HG02798 (cell line): Measurements from ENCODE around the gene EDRF1.
"Not testable (repeated sequence)": the region's sequence is repeated elsewhere in the genome, so short reads cannot be mapped to it uniquely, and the experiment has no call there.

Source experiments
- ATAC-seq: cut with Tn5 transposase; IDR thresholded peaks from one replicate; pipeline ENCODE4 v1.9.1; 2021; ENCODE audit warnings: mild to moderate bottlenecking; ENCODE audit not compliant: unreplicated experiment, poor library complexity

The EDRF1 gene

DNA sequence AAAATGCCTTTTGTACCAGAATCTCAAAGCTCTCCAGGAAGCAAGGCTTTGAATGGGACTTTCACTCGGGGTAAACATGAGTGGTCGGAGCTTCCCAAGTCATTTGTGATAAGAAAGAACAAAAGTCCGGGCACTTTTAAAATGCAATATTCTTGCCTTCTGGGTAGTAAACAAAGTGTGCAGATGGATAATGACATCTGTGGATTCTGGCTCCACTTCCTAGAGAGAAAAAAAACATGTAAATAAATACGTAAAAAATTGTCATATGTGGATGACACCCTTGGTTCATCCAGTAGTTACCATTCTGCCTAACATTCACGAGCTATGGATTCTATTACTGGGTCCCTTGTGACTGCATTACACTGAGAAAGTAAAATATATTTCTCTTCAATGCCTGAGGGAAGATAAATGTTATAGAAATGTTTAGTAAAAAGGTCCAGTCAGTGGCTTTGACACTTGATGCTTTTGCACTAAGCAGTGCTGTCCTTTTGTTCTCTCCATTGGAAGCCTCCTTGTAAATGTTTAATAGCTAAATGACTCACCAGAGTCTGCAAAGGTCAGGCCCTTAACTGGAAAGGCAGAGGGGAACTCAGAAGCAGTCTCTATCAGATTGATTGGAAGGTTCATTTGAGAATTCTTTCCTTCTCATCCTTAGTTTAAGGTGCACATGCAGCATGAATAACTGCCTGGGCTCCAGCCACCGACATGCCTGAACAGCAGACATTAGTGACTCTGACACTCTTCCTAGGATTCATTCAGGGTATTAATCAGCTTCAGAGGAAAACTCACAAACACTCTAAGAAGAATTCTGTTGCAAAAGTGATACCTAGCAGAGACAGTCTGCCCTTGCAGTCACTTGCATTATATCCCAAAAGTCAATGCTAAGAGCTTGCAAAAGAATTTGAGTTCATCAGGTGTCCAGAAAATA lies 11.7 kb upstream of the EDRF1 start:
- peak; percentile 69 for ATAC-seq

DNA sequence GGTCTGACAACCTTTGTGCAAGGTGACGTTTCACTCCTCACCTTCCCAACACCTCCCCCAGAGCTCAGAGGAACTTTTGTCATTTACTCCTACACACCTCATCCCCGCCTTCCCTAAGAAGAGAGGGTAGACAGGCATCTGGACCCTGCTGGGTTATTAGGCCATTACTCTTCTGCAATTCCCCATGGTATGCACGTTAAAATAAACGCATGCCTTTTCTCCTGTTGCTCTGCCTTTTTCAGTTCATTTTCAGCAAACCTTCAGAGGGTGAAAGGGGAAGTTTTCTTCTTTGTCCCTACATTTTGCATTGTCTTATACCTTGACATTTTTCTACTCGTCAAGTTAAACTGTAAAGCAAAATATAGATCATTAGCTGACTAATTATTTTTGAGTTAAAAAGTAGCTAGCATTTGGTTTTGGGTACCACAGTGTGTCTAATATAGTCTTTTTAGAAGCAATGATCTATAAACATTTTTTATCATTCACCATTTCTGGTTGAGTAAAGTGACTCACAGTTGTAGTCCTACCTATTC lies 10.5 kb upstream of the EDRF1 start:
- no peak for ATAC-seq

DNA sequence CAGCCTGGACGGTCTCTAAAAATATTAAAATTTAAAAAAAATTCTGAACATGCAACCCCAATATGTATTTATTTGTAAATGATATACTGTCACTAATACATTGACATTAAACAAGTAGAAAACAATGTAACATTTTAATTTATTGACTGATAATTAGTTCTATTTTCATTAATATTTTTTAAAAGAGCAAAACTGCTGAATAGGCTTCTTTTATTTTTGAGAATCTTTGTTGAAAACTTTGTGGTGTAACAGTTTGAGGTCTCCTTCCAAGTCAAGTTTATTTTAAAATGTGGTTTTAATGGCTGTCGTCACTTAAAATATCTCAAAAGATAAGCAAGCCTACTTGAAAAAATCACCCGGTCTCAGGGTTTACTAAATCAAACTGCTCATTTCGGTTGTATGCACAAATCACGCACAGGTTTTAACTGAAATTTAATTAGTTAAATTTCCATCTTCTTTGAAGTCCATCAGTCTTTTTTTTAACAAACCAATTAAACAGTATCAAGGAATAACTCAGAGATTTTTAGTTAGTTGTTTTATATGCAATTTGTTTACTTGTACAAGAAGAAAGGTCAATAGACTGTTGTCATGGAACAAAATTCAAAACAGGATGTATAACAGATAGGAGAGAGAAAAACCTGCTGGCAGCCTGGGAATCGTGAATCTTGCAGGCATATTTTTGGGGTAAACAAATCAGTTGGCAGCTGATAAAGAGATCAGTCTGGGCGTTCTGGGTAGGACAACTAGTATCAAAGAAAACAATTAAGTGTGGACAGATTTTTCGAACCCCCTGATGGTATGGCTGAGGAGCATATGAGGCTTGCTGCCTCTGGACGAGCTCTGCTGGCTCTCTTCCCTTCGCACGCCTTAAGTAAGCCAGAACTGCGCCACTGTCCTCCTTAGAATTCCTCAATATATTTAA lies 9.7 kb upstream of the EDRF1 start:
- no peak for ATAC-seq

DNA sequence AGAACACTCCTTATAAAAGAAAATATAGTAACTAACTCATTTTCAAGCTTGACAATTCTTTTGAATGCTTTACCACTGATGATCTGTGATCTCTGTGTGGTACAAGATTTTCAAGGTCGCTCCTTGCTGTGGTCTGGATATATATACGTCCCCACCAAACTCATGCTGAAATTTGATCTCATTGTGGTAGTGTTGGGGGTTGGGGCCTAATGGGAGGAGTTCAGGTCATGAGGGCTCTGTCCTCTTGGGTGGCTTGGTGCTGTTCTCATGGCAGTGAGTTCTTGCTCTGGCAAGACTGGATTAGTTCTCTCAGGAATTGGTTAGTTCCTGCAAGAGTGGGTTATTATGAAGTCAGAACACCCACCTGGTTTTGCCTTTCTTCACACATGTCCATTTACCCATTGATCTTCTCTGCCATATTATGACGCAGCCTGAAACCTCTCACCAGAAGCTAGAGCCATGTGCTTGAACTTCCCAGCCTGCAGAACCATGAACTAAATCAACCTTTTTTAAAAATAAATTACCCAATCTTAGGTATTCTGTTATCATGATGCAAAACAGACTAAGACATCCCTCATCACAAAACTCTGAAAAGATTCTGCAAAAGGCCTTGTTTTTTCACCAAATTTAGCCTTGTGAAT lies 8.3 kb upstream of the EDRF1 start:
- ATAC-seq: no peak

DNA sequence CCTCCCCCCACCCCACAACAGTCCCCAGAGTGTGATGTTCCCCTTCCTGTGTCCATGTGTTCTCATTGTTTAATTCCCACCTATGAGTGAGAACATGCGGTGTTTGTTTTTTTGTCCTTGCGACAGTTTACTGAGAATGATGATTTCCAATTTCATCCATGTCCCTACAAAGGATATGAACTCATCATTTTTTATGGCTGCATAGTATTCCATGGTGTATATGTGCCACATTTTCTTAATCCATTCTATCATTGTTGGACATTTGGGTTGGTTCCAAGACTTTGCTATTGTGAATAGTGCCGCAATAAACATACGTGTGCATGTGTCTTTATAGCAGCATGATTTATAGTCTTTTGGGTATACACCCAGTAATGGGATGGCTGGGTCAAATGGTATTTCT lies 4.8 kb upstream of the EDRF1 start:
- not testable (repeated sequence) for ATAC-seq

DNA sequence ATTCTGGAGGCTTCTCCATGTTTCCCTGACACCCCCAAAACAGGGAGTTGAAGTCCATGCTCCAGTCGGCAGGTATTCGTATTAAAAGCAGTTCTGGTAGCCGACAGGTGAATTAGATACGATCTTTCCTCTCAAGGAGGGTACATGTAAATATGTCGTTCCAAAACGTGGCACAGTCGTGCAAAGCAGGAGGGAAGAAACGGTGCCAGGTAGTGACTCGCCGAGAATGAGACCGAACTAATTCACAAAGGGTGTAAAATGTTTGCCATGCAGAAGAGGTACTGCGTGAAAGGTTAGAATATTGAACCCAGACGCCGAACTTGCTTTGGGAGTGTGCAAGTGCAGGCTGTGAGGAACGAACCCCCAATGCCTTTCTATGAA lies 483 bp downstream of the EDRF1 start:
- no peak for ATAC-seq

DNA sequence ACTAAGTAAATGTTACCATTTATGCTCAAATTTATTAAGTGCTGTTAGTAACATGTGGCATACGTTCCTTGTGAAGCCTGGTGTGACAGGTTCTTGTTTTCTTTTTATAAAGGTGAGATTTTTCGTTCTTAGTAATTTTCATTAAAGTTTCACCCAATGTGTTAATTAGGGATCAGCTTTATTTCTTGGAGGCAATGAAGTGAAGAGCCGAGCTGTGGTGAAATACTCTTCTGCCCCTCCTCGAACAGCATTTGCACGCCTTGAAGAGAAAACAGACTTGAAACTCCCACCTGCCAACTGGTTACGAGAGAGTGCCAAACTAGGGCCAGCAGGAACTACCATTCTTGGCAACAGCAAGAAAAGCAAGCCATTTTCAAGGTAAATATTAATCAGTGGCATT lies 1.5 kb downstream of the EDRF1 start:
- peak; percentile 36 for ATAC-seq

DNA sequence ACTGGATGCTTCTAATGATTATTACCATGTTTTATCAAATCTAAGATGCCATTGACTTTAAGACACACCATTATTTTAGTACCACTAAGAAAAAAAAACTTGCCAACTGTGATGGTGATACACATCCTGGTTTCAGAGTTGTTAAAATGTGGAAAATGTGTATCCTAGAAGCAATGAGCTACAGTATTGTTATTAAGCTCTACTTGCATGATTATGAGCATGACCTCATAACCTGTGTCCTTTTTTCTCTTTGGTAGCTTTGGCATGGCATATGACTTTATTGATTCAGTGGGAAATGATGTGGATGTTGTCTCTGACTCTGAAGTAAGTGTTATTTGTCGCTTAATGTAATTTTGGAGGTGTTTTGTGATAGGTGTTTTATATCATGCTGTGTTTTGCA lies 3.3 kb downstream of the EDRF1 start:
- ATAC-seq: no peak

DNA sequence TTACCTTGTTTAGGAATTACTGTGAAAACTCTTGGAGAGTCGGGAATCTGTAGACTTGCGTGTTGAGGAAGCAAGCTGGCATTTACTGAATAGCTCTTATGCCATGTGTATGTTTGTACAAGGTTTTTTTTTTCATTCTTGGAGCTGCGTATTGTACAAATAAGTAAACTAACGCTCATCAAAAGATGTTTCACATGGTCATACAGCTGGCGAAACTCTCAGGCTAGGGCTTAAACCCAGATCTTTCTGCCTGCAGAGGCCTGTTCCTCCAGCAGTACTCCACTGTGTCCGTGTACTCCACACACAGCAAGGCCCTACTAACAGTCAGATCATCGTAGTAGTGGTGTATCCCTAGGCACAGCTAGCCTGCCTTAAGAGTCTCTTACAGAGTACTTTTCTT lies 7.4 kb downstream of the EDRF1 start:
- ATAC-seq: no peak

DNA sequence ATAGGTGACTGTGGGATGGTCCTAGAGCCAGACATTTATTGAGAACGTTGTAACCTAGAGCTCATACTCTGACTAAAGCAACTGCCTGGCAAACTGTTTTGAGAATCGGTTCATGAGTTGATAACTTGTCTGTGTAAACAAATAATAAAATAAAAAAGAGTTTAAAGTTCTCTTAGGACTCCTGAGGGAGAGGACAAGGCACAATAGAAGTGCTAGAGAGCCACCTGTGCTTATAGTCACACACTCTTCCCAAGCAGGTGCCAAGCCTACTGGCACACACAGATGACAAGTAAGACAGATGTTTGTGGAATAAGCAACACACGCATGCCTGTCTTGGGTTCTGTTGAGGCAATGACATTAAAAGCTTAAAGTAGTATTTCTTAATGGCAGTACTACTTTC lies 7.9 kb downstream of the EDRF1 start:
- no peak for ATAC-seq

DNA sequence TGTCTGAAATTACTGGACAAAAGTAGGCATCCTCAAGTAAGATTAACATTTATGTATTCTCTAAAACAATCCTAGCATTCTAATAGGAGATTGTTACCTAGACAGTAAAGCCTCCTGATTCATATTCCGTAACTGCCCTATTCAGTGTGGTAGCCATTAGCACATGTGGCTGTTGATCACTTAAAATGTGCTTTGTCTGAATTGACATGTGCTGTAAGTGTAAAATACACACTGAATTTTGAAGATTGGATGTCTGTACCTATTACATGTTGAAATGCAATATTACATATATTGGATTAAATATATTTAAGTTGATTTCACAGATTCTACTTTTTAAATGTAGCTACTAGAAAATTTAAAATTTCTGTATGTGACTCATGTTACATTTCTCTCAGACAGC lies 14.6 kb downstream of the EDRF1 start:
- no peak for ATAC-seq

DNA sequence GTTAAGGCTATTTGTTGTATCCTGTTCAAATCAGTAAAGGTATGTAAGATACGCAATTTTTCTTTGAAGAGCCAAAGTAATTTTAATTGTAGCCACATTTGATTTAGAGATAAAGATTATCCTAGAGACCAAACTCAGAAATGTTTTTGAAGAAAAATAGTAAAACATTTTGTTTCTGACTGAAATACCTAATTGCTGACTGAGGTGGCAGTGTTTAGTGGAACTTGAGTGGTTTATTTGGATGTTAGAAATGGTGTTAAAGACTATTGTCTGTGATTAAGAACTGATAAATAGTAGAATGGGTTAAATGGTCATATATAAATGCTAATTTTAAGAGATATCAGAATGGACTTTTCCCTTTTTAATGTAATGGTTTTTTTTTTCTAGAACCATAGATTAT lies 15.3 kb downstream of the EDRF1 start:
- ATAC-seq: no peak

DNA sequence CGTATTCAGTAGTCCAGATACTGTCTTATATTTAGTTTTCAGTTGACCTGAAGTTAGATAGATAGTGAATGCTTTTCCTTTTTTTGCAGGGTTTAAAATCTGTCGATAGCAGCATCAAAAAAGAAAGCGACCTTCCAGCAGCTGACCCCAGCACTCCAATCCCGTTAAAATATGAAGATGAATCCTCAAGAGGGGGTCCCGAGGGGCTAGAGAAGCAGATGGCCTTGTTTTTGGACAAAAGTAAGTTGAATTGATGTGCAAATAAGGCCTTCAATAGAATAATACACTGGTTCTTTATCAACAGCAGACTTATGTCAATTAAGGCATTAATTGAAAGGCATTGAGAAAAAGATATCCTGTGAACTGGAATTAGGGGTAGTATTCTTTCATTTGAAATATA lies 18.7 kb downstream of the EDRF1 start:
- ATAC-seq: no peak

DNA sequence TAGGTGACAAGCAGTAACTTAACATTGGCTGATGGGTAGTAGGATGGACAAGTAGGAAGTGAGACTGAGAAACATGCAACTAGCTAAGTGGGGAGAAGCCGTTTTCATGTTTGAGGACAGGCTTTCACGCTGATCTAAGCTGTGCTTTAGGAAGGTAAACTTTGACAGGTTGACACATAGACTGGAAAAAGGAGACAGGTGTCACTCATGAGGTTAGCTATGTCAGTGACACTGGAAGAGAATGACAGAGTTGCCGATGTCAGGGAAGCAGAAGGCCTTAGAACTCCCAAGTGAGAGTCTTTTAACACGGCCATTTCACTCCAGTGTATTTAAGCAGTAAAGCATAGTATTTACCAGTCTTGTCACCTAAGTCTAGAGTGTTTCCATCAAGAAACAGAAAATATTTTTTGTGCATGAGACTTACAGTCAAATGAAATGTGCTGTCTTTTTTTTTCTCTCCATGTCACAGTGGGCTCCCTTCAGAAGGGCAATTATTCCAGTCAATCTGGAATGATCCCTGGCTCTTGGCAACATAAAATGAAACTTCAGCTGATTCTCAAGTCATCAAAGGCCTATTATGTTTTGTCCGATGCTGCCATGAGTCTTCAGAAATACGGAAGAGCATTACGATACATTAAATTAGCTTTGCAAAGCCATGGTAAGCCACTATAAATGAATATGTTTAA lies 20.6 kb downstream of the EDRF1 start:
- ATAC-seq: no peak

DNA sequence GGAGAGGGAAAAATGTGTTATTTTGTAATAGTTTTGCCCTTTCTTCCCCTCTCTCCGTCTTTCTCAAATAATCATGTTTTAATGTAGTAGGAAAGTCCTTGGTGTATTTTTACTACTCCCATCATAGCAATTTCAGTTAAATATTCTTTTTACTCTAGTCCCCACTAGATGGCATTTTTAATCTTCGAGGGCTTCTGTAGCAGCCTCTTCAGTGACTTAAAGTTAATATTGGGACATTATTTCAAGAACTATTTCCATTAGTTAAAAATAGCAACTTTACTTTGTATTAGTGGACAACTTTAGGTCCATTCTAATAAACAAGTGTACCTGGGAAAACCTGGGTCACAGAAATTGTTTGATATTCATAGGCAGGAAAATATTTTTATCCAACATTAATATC lies 23.0 kb downstream of the EDRF1 start:
- no peak for ATAC-seq

DNA sequence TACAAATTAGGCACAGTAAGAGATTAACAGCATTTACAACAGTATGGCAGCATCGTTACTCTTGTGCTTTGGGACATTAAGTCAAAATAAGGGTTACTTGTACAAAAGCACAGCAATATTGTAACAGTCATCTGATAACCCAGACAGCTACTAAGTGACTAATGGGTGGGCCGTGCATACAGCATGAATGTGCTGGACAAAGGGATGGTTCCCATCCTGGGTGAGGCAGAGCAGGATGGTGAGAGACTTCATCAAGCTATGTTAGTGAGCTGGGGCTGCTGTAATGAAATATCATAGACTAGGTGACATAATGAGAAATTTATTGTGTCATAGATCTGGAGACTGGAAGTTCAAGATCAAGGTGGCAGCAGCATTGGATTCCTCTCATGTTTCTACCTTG lies 25.4 kb downstream of the EDRF1 start:
- ATAC-seq: no peak

DNA sequence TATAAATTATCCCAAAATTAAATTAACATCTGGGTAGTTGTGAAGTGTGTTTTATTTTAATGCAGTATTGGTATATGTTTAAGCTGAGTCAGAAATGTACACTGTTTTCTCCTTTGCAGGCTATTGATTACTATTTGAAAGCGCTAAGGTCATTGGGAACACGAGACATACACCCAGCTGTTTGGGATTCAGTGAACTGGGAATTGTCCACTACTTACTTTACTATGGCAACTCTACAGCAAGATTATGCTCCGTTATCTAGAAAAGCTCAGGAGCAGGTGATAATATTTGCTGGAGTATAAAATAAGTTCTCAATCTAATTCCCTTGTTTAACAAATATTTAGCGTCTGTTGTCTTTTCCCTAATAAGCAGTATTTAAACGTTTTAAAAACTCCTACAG lies 27.9 kb downstream of the EDRF1 start:
- no peak for ATAC-seq

DNA sequence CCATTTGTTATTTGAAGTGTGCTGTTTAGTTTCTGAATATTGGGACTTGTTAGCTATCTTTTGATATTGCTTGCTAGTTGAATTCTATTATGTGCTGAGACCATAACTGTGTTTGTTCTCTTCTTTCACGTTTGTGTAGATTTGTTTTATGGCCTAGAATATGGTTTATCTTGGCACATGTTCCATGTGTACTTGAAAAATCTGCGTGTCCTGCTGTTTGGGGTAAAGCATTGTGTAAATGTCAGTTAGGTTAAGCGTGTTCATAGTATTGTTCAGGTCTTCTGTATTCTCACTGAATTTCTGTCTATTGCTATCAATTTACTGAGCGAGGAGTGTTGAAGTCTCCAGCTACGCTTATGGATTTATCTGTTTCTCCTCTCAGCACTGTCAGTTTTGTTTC lies 36.7 kb downstream of the EDRF1 start:
- no peak for ATAC-seq

DNA sequence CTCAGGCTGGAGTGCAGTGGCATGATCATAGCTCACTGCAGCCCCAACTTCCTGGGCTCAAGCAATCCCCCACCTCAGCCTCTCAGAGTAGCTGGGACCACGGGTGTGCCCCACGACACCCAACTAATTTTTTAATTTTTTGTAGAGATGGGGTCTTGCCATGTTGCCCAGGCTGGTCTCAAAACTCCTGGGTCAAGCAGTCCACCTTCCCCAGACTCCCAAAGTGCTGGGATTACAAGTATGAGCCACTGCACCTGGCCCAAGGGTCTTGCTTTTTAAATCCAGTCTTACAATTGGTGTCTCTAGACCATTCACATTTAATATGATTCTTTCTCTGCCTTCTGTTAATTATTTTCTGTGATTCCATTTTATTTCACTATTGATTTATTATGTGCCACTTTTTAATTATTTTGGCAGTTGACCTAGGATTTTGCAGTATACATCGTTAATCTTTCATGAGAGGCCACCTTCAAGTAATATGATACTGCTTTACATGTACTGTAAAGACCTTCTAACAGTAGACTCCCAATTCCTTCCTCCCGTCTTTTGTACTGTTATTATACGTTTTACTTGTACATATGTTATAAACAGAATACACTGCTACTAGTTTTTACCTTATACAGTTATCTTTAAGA lies 37.5 kb downstream of the EDRF1 start:
- ATAC-seq: no peak

DNA sequence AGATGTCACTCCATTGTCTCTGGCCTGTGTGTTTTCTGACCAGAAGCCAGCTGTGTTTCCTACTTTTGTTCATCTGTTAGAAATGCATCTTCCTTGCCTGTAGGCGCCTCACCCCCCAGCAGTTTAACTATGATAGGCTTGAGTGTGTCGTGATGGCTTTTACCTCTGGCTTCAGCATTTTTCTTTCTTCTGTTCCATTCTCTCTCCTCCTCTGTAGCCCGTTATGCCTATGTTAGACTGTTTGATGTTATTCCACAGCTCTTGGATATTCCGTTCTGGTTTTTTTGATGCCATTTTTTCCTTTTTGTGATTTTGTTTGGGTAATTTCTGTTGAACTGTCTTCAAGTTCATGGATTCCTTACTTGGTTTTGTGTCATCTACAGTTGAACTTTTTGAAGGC lies 38.2 kb downstream of the EDRF1 start:
- no peak for ATAC-seq
